CD4-positive, alpha-beta memory T cell (primary cell): ENCODE data around the gene FOXJ3. TPM values are rescaled to one million over a fixed set of nuclear protein-coding genes. Genes with fewer than 3 reads are reported as not detected.
"Not testable (repeated sequence)": the region's sequence is repeated elsewhere in the genome, so short reads cannot be mapped to it uniquely, and the experiment has no call there.

Experiments used
- CTCF ChIA-PET: fragments of 350-600 bp; sonication (Branson Sonifier 250); formaldehyde crosslinking; loops from one replicate; lab custom pipeline; 2021; ENCODE audit warnings: inconsistent platforms; ENCODE audit not compliant: partially characterized antibody; lab: Charles Lee
- POLR2A ChIA-PET: fragments of 350-600 bp; sonication (Branson Sonifier 250); formaldehyde crosslinking; loops from one replicate; lab custom pipeline; 2021; ENCODE audit not compliant: partially characterized antibody; lab: Charles Lee
- DNase-seq, 5 donors: peaks; one replicate each; pipeline versions ENCODE4 v3.0.0 to v3.0.0-alpha.2; 2020 to 2022; ENCODE audit warnings: mixed read lengths in 1 of 5
- H3K27ac ChIP-seq: one replicate; pipeline ENCODE4 v1.7.0; 2013; ENCODE audit warnings: low read depth, low read length
- H3K27me3 ChIP-seq: 2 replicates; pipeline ENCODE4 v1.7.0; 2013; ENCODE audit warnings: mild to moderate bottlenecking, low read length, moderate library complexity; ENCODE audit not compliant: insufficient read depth
- H3K36me3 ChIP-seq: 2 replicates; pipeline ENCODE4 v1.7.0; 2013; ENCODE audit warnings: mild to moderate bottlenecking, low read length, moderate library complexity; ENCODE audit not compliant: insufficient read depth
- H3K4me1 ChIP-seq: 2 replicates; pipeline ENCODE4 v1.7.0; 2013; ENCODE audit warnings: mild to moderate bottlenecking, low read length, moderate library complexity; ENCODE audit not compliant: insufficient read depth
- H3K4me3 ChIP-seq, 2 donors: one replicate each; pipeline ENCODE4 v1.7.0; 2013; ENCODE audit warnings: low read length in 2 of 2, mild to moderate bottlenecking in 1 of 2
- H3K9me3 ChIP-seq, 2 donors: one replicate each; pipeline ENCODE4 v1.7.0; 2013; ENCODE audit warnings: low read length in 2 of 2, control low read depth in 1 of 2; ENCODE audit not compliant: control insufficient read depth in 1 of 2
- H3K27ac Mint-ChIP-seq, 7 donors: one replicate each; pipeline ENCODE4 v1.8.0; 2020 to 2021; ENCODE audit warnings: mixed read lengths in 7 of 7, mild to moderate bottlenecking in 6 of 7, inconsistent platforms in 3 of 7, moderate library complexity in 3 of 7
- H3K27me3 Mint-ChIP-seq, 2 donors: one replicate each; pipeline ENCODE4 v1.8.0; 2020 to 2021; ENCODE audit warnings: mixed read lengths in 2 of 2
- H3K36me3 Mint-ChIP-seq, 2 donors: one replicate each; pipeline ENCODE4 v1.8.0; 2020 to 2021; ENCODE audit warnings: mixed read lengths in 2 of 2, inconsistent platforms in 1 of 2, mild to moderate bottlenecking in 1 of 2
- H3K4me1 Mint-ChIP-seq, 4 donors: one replicate each; pipeline ENCODE4 v1.8.0; 2020 to 2021; ENCODE audit warnings: mixed read lengths in 4 of 4, mild to moderate bottlenecking in 1 of 4
- H3K4me3 Mint-ChIP-seq, 8 donors: one replicate each; pipeline ENCODE4 v1.8.0; 2020 to 2021; ENCODE audit warnings: mixed read lengths in 8 of 8, mild to moderate bottlenecking in 7 of 8, moderate library complexity in 6 of 8, inconsistent platforms in 3 of 8
- H3K9me3 Mint-ChIP-seq, 8 donors: one replicate each; pipeline ENCODE4 v1.8.0; 2020 to 2021; ENCODE audit warnings: mixed read lengths in 8 of 8, mild to moderate bottlenecking in 5 of 8, inconsistent platforms in 3 of 8, moderate library complexity in 1 of 8
- intact Hi-C: fragments of 100-400 bp; cut with micrococcal nuclease; formaldehyde crosslinking; loops from one replicate; pipeline ENCODE4 v1.15.1; 2023
- polyA plus RNA-seq, 2 donors: library from polyadenylated mRNA; unstranded; fragments of 300-500 nt; fragmentation: Illumina TruSeq; gene quantifications; one replicate each; pipeline ENCODE4 v1.2.3, GENCODE V29; 2021
- total RNA-seq, 2 experiments: library from RNA; stranded (reverse); gene quantifications; one replicate each; pipeline ENCODE4 v1.2.3, GENCODE V29; 2021

FOXJ3 gene
- total and polyA plus RNA-seq, 4 experiments from 2014 or later = 23.7 to 102 (median 72.0) TPM

DNA sequence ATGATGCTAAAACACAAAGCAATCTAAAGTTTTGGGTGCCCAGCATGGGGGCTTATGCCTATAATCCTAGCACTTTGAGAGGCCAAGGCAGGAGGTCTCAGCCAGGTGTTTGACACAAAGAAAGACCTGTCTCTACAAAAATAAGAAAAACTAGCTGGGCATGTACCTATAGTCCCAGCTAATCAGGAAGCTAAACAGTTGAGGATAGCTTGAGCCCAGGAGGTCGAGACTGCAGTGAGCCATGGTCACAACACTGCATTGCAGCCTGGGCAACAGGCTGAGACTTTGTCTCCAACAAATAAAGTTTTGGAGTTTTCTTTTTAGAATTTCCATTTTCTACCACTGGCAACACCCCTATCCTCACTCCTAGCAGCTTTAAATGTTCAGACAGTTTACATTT, 115.4 kb downstream of the FOXJ3 start:
- DNase-seq = no peak
- intact Hi-C loops = no loop called here
- peaks cover 24 to 59% (median 44%) of the 10 kb centered on the region in 4 donors for H3K4me1 Mint-ChIP-seq
- Histone ChIP-seq H3K4me1 (no peaks in the 10 kb centered on the region), H3K36me3 (no peaks in the 10 kb centered on the region), H3K27ac (no peak overlapping the region), H3K4me3 (no peak overlapping the region), H3K27me3 (no peaks in the 10 kb centered on the region), H3K9me3 (no peaks in the 10 kb centered on the region)
- H3K27me3 Mint-ChIP-seq = no peaks in the 10 kb centered on the region
- H3K4me3 Mint-ChIP-seq = no peak overlapping the region
- POLR2A ChIA-PET = no interaction called here
- peaks cover 36 to 56% of the 10 kb centered on the region in 2 donors for H3K36me3 Mint-ChIP-seq
- H3K9me3 Mint-ChIP-seq = peaks cover 0 to 14% (median 4%) of the 10 kb centered on the region in 8 donors
- H3K27ac Mint-ChIP-seq = peak overlapping the region in 1 of 7 donors; percentile 19
- CTCF ChIA-PET = no interaction called here

DNA sequence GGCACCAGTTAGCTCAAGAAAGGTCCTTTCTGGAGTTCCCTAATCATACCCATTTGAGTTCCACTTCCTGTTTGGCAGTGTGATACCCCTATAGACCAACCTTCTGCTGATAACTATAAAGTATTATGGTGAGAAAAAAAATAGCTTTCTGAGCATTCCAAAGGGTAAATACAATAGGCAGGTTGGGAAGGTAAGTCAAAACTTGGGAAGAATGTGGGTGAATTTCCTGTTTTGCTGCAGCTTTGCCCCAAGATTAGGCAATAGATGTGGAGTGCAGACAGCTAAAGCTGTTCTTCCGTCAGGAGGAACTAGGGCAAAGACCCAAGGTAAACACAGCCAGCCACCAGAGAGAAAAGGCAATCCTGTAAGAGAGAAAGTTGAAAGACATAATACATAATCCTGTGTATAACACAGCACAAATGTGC, 120.6 kb downstream of the FOXJ3 start:
- peaks cover 0 to 36% (median 19%) of the 10 kb centered on the region in 8 donors for H3K9me3 Mint-ChIP-seq

DNA sequence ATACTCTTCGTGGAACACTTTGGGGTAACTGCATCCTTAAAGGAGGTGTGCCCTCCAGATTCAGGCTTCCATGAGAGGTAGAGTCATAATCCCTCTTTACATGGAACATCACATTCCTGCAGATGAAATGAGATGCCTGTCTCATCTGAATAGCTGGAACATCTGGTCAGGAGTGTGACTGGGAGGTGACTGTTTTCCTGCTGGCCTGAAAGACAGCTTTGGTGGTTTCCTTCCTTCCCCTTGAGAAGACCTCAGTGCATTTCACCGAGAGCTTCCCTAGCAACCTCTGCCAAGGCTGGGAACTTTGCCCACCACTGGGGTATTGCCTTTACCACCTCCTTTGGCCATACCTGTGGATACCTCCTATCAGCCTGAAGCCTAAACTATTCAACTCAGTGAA, 123.8 kb downstream of the FOXJ3 start:
- H3K4me3 ChIP-seq = no peak overlapping the region
- no peaks in the 10 kb centered on the region for H3K27me3 ChIP-seq
- no peak for DNase-seq
- Mint-ChIP-seq H3K9me3 (peaks cover 0 to 30% (median 17%) of the 10 kb centered on the region in 8 donors), H3K4me3 (no peak overlapping the region), H3K27ac (no peak overlapping the region), H3K36me3 (peaks cover 51 to 57% of the 10 kb centered on the region in 2 donors), H3K27me3 (no peaks in the 10 kb centered on the region), H3K4me1 (peaks cover 21 to 55% (median 40%) of the 10 kb centered on the region in 4 donors)
- ChIA-PET CTCF (interaction anchor here (1.1 to 2.1 kb wide), 2 partner anchors 14 to 37 kb away, joined by 3 to 8 read pairs; no protein-coding TSS in a partner anchor), POLR2A (interaction anchor here (1.5 kb wide), 1 partner anchor 10 kb away, joined by 3 read pairs; no protein-coding TSS in a partner anchor)
- H3K9me3 ChIP-seq = no peaks in the 10 kb centered on the region
- no peaks in the 10 kb centered on the region for H3K4me1 ChIP-seq
- intact Hi-C loops = no loop called here
- H3K27ac ChIP-seq = no peak overlapping the region
- no peaks in the 10 kb centered on the region for H3K36me3 ChIP-seq

More for the DNA sequence above, 120.6 kb downstream of the FOXJ3 start:
- peaks cover 15 to 52% (median 31%) of the 10 kb centered on the region in 4 donors for H3K4me1 Mint-ChIP-seq
- POLR2A ChIA-PET = interaction anchor here (1.0 kb wide), 1 partner anchor 14 kb away, joined by 3 read pairs; no protein-coding TSS in a partner anchor
- CTCF ChIA-PET = interaction anchor here (1.3 to 1.9 kb wide), 2 partner anchors 9 to 40 kb away, joined by 5 to 6 read pairs; no protein-coding TSS in a partner anchor
- Histone ChIP-seq H3K27ac (no peak overlapping the region), H3K27me3 (no peaks in the 10 kb centered on the region), H3K4me1 (no peaks in the 10 kb centered on the region), H3K36me3 (no peaks in the 10 kb centered on the region), H3K4me3 (no peak overlapping the region), H3K9me3 (no peaks in the 10 kb centered on the region)
- DNase-seq = no peak
- intact Hi-C loops = no loop called here
- H3K4me3 Mint-ChIP-seq = no peak overlapping the region
- H3K27ac Mint-ChIP-seq = no peak overlapping the region
- H3K36me3 Mint-ChIP-seq = peaks cover 53 to 69% of the 10 kb centered on the region in 2 donors
- no peaks in the 10 kb centered on the region for H3K27me3 Mint-ChIP-seq

DNA sequence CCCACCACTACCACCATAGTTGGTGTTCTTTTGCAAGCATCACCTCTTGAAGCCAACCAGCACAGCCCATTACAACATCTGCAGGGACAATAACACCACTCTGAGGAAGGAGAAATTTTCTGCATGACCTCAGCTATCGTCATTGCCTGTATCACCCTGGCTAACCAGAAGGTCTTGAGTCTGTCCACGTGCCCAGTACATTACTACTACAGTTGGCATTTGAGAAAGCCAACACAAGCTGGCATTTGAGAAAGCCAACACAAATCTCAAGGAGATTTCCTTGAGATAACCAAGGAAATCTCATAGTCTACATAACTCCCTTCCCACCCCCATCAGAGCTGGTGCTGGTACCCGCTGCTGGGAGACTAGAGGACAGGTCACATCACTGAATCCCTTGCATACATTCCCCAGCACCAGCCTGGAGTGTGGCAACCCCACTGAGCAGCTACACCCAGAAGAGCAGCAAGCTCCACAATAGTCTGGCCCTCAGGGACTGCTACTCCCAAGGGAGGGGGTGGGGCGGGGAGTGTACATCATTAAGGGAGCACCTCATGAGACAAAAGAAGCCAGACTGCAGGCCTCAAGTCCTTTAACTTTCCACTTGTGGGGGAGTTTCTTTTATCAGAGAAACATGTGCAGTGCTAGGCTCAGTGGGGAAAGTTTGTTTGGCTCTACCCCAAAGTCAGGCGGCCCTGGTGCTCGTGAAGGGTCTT, 124.5 kb downstream of the FOXJ3 start:
- Histone ChIP-seq H3K4me1 (no peaks in the 10 kb centered on the region), H3K36me3 (no peaks in the 10 kb centered on the region), H3K27me3 (no peaks in the 10 kb centered on the region), H3K27ac (no peak overlapping the region), H3K9me3 (no peaks in the 10 kb centered on the region), H3K4me3 (no peak overlapping the region)
- Mint-ChIP-seq H3K4me3 (peak overlapping the region in 1 of 8 donors; percentile 18), H3K4me1 (peaks cover 23 to 58% (median 40%) of the 10 kb centered on the region in 4 donors), H3K27me3 (no peaks in the 10 kb centered on the region), H3K9me3 (peaks cover 0 to 30% (median 17%) of the 10 kb centered on the region in 8 donors), H3K27ac (peak overlapping the region in 1 of 7 donors; percentile 37), H3K36me3 (peaks cover 55 to 63% of the 10 kb centered on the region in 2 donors)
- DNase-seq = no peak
- intact Hi-C loops = no loop called here
- ChIA-PET CTCF (interaction anchor here (1.1 to 2.1 kb wide), 2 partner anchors 15 to 36 kb away, joined by 3 to 8 read pairs; no protein-coding TSS in a partner anchor), POLR2A (interaction anchor here (1.5 kb wide), 1 partner anchor 10 kb away, joined by 3 read pairs; no protein-coding TSS in a partner anchor)

DNA sequence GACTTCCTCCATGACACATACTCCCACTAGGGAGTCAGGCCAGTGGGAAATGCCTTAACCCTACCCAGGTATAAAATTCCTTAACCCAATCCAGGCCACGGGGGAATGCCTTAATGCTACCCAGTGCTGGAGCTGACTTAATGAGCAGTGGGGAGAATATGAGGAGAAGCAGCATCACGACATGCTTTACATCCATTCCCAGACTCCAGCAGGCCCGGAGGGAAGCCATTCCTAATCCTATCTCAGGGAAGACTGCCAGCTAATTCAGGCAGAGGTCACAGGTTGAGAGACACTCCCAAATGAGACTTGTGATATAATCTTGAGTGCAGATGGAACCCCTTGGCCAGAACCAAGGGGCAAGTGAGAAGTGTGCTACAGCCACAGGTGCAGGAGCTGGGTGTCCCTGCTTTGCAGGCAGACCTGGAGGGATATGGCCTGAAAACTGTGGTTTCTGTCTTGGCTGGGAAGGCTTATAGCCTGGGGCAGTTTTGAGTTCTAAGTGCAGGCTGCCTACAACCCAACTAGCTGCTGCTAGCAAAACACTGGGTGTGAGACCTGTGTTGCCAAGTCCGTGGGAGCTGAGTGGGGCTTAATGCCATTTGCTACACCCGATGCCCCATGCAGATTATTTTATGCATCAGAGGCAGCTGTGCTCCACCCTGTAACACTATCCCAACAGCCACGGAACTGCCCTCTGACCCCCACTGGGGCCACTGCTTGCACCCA, 125.3 kb downstream of the FOXJ3 start:
- POLR2A ChIA-PET = no interaction called here
- Mint-ChIP-seq H3K27ac (peak overlapping the region in 2 of 7 donors; percentile 0 to 2), H3K9me3 (peaks cover 0 to 22% (median 14%) of the 10 kb centered on the region in 8 donors), H3K36me3 (peaks cover 55 to 62% of the 10 kb centered on the region in 2 donors), H3K4me1 (peaks cover 23 to 58% (median 40%) of the 10 kb centered on the region in 4 donors), H3K4me3 (no peak overlapping the region), H3K27me3 (no peaks in the 10 kb centered on the region)
- CTCF ChIA-PET = interaction anchor here (2.1 kb wide), 1 partner anchor 35 kb away, joined by 8 read pairs; no protein-coding TSS in a partner anchor
- intact Hi-C loops = no loop called here
- no peaks in the 10 kb centered on the region for H3K9me3 ChIP-seq
- H3K4me1 ChIP-seq = no peaks in the 10 kb centered on the region
- DNase-seq = no peak
- H3K36me3 ChIP-seq = no peaks in the 10 kb centered on the region
- no peak overlapping the region for H3K4me3 ChIP-seq
- no peak overlapping the region for H3K27ac ChIP-seq
- H3K27me3 ChIP-seq = no peaks in the 10 kb centered on the region

DNA sequence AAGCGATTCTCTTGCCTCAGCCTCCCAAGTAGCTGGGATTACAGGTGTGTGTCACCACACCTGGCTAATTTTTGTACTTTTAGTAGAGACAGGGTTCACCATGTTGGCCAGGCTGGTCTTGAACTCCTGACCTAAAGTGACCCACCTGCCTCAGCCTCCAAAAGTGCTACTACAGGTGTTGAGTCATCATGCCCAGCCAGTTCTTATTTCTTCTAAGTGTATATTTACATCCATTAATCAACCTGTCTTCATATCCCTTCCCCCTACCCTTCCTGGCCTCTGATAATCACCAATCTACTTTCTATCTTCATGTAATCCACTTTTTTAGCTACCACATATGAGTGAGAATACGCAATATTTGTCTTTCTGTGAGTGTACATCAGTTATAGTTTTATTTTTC, 128.1 kb downstream of the FOXJ3 start:
- H3K4me3 Mint-ChIP-seq, H3K4me1 ChIP-seq, POLR2A ChIA-PET, H3K9me3 ChIP-seq, intact Hi-C loops, H3K4me3 ChIP-seq, H3K36me3 ChIP-seq, H3K27me3 Mint-ChIP-seq, DNase-seq, H3K27me3 ChIP-seq, H3K27ac ChIP-seq: not testable (repeated sequence)
- Mint-ChIP-seq H3K36me3 (peaks cover 59 to 64% of the 10 kb centered on the region in 2 donors), H3K27ac (peak overlapping the region in 2 of 7 donors; percentile 17 to 43), H3K4me1 (peaks cover 18 to 48% (median 33%) of the 10 kb centered on the region in 4 donors), H3K9me3 (peaks cover 2 to 18% (median 16%) of the 10 kb centered on the region in 8 donors)
- CTCF ChIA-PET = interaction anchor here (1.5 to 1.6 kb wide), 2 partner anchors 8 to 33 kb away, joined by 4 to 6 read pairs; no protein-coding TSS in a partner anchor
